ENCODE data around the gene MSMP. TPM values are rescaled to one million over a fixed set of nuclear protein-coding genes. Genes with fewer than 3 reads are reported as not detected.
A peak's percentile ranks its signal among the peaks of the same experiment; 100 is the strongest.

Gene MSMP
- total RNA-seq, 1 experiment from 2014 or later = 2.1 TPM

- TF ChIP-seq, protein P1, sequence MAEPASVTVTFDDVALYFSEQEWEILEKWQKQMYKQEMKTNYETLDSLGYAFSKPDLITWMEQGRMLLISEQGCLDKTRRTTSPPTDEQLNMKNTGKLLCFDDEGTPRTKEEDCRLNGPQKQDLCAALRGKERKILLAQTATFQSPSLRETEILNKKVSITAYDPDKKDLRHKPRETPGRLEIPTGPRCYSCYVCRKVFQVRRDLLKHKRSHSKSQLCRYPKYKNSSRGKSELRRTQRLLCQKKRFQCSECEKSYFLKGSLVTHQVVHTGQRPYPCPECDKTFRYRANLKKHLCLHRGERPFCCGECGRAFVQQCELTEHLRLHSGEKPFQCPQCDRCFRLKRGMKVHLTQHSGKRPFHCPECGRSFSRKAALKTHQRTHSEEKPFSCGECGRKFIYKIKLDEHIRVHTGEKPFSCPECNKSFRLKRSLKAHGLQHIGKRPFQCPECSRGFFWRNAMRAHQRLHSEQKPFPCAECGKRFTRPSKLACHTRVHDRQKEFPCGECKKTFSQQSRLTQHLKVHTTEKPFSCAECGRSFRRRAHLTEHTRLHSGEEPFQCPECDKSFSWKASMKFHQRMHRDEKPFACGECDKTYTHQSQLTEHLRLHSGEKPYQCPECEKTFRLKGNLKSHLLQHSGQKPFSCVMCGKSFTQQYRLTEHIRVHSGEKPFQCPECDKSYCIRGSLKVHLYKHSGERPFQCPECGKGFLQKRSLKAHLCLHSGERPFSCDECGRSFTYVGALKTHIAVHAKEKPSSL (CRISPR knock-in tag; conservative IDR thresholded peaks at IDR 0.05) = no peak
- TF ChIP-seq USF1 (CRISPR knock-in tag; IDR thresholded peaks at IDR 0.05) = no peak
These were observed 21.9 kb upstream of the MSMP start (continued) for GRCh38 chr9:35776018-35776417.

- H3K27me3 Mint-ChIP-seq (ENCODE audit: low read depth) = no peaks in the 10 kb centered on the region
- H3K9me3 Mint-ChIP-seq = no peaks in the 10 kb centered on the region
- H3K27ac Mint-ChIP-seq = peak overlapping the region; percentile 8
- ChIA-PET CTCF (interaction anchor here (0.6 to 4.0 kb wide), 16 partner anchors 10 to 128 kb away, joined by 3 to 40 read pairs (median 4); partner anchors contain the start of genes GBA2, HINT2, RGP1 and SPAG8), POLR2A (interaction anchor here (1.2 kb wide), 1 partner anchor 26 kb away, joined by 3 read pairs; the partner anchor contains the start of genes GBA2 and RGP1)
- DNase-seq (ENCODE audit: low spot score) (peak; percentile 16), ATAC-seq (peak; percentile 59)
- H3K4me3 Mint-ChIP-seq = no peak overlapping the region
- TF ChIP-seq MYBL2 (CRISPR knock-in tag; IDR thresholded peaks at IDR 0.05) = no peak
- no peak for TF ChIP-seq MXD4 (CRISPR knock-in tag; IDR thresholded peaks at IDR 0.05; ENCODE audit: borderline replicate concordance)
- H3K4me1 Mint-ChIP-seq = peaks cover 18% of the 10 kb centered on the region
- 0 out of 2 replicates have a peak, but pooled peaks cover under 1% of the 10 kb centered on the region for H3K36me3 Mint-ChIP-seq
These were observed 21.0 kb upstream of the MSMP start for GRCh38 chr9:35774907-35775635.

DNA sequence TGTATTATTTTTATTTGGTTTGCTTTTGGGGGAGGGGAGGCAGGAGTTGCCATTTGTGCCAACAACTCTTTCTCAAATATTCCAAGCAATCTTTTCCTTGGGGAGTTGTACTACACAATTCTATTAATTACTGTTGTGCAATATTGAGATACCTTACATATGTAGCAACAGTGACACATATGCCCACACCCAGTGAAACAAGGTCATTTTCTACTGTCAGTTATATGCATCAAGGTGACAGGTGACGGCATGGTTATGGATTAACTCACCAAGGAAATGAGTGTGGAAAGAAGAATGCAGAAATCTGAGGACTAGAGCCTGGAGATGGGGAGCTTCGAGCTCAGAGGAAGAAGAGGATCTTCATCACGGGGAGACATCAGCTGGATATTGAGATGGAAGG is 17.9 kb upstream of the MSMP start:
- Mint-ChIP-seq H3K9me3 (no peaks in the 10 kb centered on the region), H3K27me3 (ENCODE audit: low read depth) (no peaks in the 10 kb centered on the region), H3K27ac (no peak overlapping the region), H3K4me1 (peaks cover 18% of the 10 kb centered on the region), H3K36me3 (no peaks in the 10 kb centered on the region), H3K4me3 (no peak overlapping the region)
- ChIA-PET CTCF (interaction anchor here (0.8 to 3.3 kb wide), 4 partner anchors 18 to 161 kb away, joined by 3 to 18 read pairs (median 3); no protein-coding TSS in a partner anchor), POLR2A (no interaction called here)
- ATAC-seq = no peak
- no peak for DNase-seq (ENCODE audit: low spot score)
- TF ChIP-seq JAZF1 (CRISPR knock-in tag; IDR thresholded peaks at IDR 0.05) = no peak
- no peak for TF ChIP-seq CREM (CRISPR knock-in tag; IDR thresholded peaks at IDR 0.05)
- TF ChIP-seq GABPB1 (CRISPR knock-in tag; IDR thresholded peaks at IDR 0.05) = no peak
- TF ChIP-seq MXD4 (CRISPR knock-in tag; IDR thresholded peaks at IDR 0.05; ENCODE audit: borderline replicate concordance) = no peak
- TF ChIP-seq SMAD3 (CRISPR knock-in tag; IDR thresholded peaks at IDR 0.05; ENCODE audit: borderline replicate concordance) = no peak
- TF ChIP-seq MYBL2 (CRISPR knock-in tag; IDR thresholded peaks at IDR 0.05) = no peak
- no peak for TF ChIP-seq ESRRA (CRISPR knock-in tag; IDR thresholded peaks at IDR 0.05; ENCODE audit: borderline replicate concordance)
- no peak for TF ChIP-seq ZBTB21 (CRISPR knock-in tag; IDR thresholded peaks at IDR 0.05; ENCODE audit: borderline replicate concordance)
- TF ChIP-seq ZNF396 (CRISPR knock-in tag; IDR thresholded peaks at IDR 0.05; ENCODE audit: borderline replicate concordance) = no peak
- TF ChIP-seq FOXP1 (CRISPR knock-in tag; IDR thresholded peaks at IDR 0.05; ENCODE audit: borderline replicate concordance) = no peak
- no peak for TF ChIP-seq TCF7 (CRISPR knock-in tag; IDR thresholded peaks at IDR 0.05; ENCODE audit: low read depth)
- no peak for TF ChIP-seq SOX15 (CRISPR knock-in tag; IDR thresholded peaks at IDR 0.05)
- TF ChIP-seq ZNF416 (CRISPR knock-in tag; IDR thresholded peaks at IDR 0.05) = no peak

GRCh38 chr9:35771534-35771933 is 17.5 kb upstream of the MSMP start:
- H3K9me3 Mint-ChIP-seq = no peaks in the 10 kb centered on the region
- peaks cover 18% of the 10 kb centered on the region for H3K4me1 Mint-ChIP-seq
- ATAC-seq (no peak), DNase-seq (ENCODE audit: low spot score) (no peak)
- H3K36me3 Mint-ChIP-seq = no peaks in the 10 kb centered on the region
- no peak overlapping the region for H3K4me3 Mint-ChIP-seq
- H3K27ac Mint-ChIP-seq = no peak overlapping the region
- TF ChIP-seq JUN (CRISPR knock-in tag; IDR thresholded peaks at IDR 0.05) (no peak), ATF3 (CRISPR knock-in tag; conservative IDR thresholded peaks at IDR 0.05) (no peak), NR1H2 (CRISPR knock-in tag; IDR thresholded peaks at IDR 0.05) (no peak), USF1 (CRISPR knock-in tag; IDR thresholded peaks at IDR 0.05) (no peak)
- TF ChIP-seq, protein P2, sequence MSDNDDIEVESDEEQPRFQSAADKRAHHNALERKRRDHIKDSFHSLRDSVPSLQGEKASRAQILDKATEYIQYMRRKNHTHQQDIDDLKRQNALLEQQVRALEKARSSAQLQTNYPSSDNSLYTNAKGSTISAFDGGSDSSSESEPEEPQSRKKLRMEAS (CRISPR knock-in tag; IDR thresholded peaks at IDR 0.05) = no peak
- no peaks in the 10 kb centered on the region for H3K27me3 Mint-ChIP-seq (ENCODE audit: low read depth)
- ChIA-PET CTCF (interaction anchor here (0.6 to 3.3 kb wide), 4 partner anchors 11 to 131 kb away, joined by 3 to 18 read pairs (median 3); no protein-coding TSS in a partner anchor), POLR2A (interaction anchor here (1.4 kb wide), 1 partner anchor 15 kb away, joined by 6 read pairs; no protein-coding TSS in a partner anchor)

Measured in WTC11 (cell line).